IPS DF 19.7 (cell line): ENCODE results near the gene CDY2A.
"Not testable (repeated sequence)": the region's sequence is repeated elsewhere in the genome, so short reads cannot be mapped to it uniquely, and the experiment has no call there.

Experiments
- DNase-seq: peaks from one replicate; pipeline ENCODE4 v3.0.0-alpha.2; 2013; ENCODE audit warnings: low read depth, low spot score

CDY2A gene, protein sequence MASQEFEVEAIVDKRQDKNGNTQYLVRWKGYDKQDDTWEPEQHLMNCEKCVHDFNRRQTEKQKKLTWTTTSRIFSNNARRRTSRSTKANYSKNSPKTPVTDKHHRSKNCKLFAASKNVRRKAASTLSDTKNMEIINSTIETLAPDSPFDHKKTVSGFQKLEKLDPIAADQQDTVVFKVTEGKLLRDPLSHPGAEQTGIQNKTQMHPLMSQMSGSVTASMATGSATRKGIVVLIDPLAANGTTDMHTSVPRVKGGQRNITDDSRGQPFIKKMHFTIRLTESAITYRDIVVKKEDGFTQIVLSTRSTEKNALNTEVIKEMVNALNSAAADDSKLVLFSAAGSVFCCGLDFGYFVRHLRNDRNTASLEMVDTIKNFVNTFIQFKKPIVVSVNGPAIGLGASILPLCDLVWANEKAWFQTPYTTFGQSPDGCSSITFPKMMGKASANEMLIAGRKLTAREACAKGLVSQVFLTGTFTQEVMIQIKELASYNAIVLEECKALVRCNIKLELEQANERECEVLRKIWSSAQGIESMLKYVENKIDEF

GRCh38 chrY:18025487-18025886, at the start of gene CDY2A:
Gene CDY2A, plus strand, starts transcription at chrY:18025787. Its CDS starts 328 bp downstream, at chrY:18026115.
- not testable (repeated sequence) for DNase-seq

DNA sequence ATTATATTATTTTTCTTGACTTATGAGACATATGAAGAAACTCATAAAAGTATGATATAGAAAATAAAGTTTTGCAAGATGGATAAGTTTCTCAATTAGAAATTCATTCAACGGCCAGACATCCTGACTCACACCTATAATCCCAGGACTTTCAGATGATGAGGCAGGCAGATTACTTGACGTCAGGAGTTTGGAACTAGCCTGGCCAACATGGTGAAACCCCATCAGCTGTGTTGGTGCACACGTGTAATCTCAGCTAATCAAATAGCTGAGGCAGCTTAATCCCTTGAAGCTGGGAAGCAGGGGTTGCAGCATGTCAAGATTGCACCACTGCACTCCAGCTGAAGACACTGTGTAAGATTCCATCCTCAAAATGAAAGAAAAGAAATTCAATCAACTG, 28.0 kb upstream of the CDY2A start:
- DNase-seq, result not testable (repeated sequence)

DNA sequence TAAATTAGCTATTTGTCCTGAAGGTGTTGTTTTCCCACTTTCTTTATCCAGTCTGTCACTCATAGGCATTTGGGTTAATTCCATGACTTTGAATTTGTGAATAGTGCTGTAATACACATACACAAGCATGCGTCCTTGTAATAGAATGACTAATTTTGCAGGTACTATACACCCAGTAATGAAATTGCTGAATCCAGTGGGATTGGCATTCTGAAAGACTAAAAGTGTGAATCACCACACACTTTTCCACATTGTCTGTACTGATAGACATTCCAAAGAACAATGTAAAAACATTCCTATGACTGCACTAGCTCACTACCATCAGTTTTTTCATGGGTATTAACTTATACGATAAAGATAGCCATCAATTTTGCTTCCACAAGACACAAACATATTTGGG, 27.3 kb upstream of the CDY2A start:
- DNase-seq, result not testable (repeated sequence)

DNA sequence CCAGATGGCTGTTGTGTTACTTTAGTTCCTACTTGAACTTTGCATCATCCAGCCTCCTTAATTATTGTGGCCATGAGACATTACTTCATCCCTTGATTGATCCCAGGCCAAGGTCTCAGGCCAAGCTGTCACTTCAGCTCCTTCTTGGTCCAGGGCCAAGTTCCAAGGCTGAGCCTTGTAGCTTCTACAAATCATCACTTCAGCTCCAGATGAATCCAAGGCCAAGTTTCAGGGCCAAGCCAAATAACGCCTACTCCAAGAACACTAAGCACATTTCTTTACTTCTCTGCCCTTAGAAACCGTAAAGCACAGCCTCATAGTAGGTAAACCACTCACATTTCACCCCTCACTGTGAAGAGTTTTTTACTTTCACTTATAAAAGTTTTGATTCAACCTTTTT, 1.7 kb upstream of the CDY2A start:
- DNase-seq, result not testable (repeated sequence)

DNA sequence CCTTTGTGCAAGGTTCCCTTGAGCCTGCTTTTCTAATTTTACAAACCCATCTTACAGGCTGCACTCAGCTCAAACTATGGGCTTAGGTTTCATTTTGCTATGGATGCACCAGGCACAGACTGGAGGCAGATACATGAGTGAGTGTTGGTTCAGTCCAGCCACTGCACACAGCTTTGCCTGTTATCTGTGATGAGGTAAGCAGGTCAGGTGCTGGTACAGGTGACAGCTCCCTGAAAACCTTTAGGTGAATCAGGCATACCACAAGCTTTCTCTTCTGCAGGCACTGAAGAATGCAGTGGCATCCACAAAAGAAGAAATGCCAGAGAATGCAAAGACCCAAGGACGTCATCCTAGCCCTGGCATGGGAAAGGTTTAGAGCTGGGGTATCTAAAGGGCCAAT, 3.3 kb downstream of the CDY2A start:
- not testable (repeated sequence) for DNase-seq

GRCh38 chrY:18030178-18030577, 4.6 kb downstream of the CDY2A start:
- not testable (repeated sequence) for DNase-seq

DNA sequence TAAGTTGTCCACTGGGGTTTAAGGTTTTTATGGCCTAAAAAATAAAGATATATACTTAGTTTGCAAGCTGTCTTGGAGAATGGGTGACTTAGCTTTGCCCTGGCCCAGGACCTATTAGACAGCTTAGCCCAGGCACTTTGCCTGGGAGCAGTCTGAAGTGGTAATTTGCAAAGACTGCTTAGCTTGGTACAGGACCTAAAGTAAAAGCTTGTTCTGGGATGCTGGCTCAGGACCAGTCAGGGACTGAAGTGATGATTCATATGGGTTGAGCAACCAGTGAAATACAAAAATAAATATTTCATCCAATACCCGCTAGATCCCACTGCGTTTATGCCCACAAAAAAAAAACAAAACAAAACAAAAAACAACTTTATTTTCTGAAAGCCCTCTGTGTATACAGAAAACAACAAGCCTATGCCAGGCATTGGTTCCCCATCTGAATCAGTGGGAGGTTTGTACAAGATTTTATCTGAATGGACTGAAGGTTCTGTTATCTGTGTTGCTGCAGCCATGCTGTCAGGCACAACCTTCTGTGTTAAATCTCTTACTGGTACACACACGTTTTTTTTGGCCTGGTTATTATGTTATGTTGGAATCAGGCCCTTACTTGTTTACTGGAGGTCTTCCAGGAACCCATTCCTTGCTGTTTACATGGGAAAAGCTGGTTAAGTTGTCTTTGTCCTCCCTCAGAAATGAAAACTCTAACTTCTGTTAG, 8.7 kb downstream of the CDY2A start:
- DNase-seq, result not testable (repeated sequence)

DNA sequence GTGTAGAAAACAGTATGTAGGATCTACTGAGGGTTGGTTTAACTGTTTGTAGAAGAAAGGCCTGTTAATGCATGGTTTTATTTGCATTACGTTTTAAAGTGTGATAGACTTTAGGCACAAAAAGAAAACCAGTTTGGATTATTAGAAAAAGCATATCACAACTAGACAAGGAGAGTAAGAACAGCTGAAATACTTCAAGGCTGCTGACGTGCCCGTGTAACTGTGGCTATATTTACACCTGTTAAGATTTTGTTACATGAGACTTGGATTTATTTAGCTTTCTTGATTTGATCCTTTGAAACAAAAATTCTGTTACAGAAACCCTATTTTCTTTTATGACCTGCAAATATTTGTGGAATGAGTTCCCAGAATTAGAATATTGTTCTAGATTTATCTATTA, 9.3 kb downstream of the CDY2A start:
- not testable (repeated sequence) for DNase-seq

DNA sequence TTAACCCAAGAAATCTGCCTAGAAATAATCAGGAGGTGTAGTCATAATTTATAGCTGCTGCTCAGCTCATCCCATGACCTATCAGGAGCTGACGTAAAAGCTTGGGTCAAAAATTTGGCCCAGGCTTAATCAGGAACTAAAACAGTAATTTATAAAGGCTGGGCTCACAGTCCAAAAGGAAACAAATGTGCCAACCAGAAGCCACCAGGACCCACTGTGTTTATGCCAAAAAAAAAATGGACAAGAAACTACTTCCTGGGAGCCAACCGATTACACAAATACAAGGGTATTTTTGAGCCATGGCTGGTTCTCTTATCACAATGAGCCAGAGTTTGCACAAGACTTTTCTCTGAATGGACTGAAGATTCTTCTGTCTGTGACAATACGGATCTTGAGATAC, 19.4 kb downstream of the CDY2A start:
- DNase-seq, result not testable (repeated sequence)

GRCh38 chrY:18048149-18049040, 22.8 kb downstream of the CDY2A start:
- not testable (repeated sequence) for DNase-seq

DNA sequence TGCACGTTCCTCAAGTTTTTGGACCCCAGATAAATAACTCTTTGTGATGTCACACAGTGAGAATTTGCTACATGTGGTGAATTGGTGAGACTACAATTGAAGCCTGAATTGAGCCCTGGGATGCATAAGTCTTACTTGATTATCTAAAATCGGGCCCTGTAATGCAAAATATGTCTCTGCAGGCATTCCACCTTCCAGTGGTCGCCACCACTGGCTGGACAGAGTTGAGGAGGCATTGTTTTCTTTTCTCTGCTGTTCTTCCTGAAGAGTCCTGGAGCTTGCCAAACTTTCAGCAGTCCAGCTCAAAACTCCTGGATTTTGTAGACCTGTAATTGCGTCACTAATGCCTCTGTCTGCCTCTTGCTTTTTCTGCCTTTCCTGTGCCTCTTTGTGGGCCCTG, 23.5 kb downstream of the CDY2A start:
- not testable (repeated sequence) for DNase-seq

DNA sequence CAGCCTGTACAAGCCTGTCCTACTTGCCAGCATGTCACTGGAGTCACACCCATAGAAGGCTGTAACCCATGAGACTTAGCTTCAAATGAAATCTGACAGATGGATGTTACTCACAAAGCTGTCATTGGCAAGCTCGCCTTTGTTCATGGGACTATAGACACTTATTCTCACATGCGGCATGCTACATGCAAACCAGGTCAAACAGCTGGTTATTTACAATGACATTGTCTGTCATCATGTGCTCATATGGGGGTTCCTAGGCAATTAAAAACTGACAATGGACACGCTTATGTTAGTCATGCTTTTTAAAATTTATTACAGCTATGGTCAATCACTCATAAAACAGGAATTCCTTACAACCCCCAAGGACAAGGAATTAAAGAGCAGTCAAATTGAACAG, 30.9 kb downstream of the CDY2A start:
- DNase-seq, result not testable (repeated sequence)

GRCh38 chrY:18073464-18073863, 47.9 kb downstream of the CDY2A start:
- not testable (repeated sequence) for DNase-seq
